NCI-H1105 treated with DMSO at 0.1 percent for 48 hours (cell line): ENCODE data around the gene GRID1.

ENCODE experiments used
- DNase-seq: peaks from one replicate; lab custom pipeline; 2025; lab: John Stamatoyannopoulos, UW

Gene GRID1

DNA sequence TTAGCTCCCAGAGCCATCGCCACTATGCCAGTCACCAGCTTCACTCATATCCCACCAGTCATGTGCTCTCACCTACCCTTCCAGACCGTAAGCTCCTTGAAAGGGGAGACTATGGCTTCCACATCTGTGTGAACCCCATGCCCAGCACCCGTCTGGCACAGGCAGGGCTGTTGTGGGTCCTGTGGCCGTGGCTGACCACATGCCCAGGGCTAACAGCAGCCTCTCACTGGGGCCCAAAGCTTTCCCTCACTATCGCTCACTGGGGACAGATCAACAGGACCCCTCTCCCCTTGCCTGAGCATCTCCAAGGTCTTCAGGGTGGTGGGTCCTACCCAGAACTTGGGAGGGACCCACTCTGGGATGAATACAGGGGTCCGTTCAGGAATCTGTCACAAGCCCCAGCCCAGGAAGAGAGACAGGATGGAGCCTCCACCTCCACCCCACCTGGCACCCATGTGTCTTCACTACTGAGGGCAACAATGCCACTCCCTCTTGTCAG, 303.9 kb downstream of the GRID1 start:
- DNase-seq: no peak

DNA sequence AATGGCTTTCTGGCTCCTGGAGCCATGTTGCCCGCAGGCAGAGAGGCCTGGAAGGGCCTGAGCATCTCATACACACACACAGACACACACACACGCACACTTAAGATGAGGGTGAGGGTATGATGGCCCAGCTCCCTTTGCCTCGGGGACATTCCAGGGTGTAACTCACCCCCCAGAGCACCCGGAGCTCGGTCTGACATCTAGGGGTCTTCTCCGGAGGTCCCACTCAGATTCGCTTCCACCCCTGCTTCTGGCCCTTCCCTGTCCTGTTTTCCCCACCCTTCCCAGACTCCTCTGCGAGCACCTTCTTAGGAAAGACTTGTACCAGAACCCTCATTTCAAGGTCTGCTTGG, 304.4 kb downstream of the GRID1 start:
- DNase-seq: no peak

DNA sequence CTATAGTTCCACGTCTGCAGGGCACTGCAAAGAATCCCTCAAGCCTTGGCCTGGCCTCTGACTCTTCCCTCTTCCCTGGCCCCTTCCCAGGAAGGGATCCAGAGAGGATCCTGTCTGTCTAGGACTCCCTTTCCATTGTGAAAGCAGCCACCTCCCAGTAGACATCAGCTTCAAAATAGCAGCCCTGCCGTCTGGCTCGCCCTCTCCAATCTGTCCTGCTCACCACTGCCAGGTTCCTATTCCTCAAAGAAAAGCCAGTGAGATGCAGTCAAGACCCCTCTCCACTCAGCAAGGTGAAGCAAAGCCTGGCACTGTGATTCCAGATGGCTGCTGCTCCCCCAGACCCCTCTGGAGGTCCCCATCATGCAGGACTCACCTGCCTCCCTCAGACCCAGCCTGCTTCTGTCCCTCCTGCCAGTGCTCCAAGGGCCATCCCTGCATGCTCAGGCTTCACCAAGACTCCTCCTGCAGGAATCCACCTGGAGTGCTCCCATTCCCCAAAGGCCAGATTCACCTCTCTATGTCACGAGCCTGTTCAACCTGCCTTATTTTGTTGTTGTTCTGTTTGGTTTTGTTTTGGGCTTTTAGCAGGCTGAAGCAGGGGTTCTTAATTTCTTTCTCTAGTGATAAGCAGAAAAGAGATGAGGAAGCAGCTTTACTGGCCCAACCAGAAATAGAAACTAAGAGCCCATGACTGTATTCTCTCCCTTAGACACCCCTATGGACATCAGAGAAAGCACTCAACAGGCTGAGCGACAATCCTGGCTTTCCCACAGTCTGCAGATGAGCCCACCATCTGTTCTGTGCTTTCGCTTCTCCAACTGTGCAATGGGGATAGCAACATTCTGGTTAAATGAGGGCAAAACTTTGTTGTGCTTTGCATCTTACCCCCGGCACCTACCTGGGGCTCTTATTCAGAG, 305.1 kb downstream of the GRID1 start:
- DNase-seq: no peak

GRCh38 chr10:86060386-86061277, 306.0 kb downstream of the GRID1 start:
- no peak for DNase-seq

DNA sequence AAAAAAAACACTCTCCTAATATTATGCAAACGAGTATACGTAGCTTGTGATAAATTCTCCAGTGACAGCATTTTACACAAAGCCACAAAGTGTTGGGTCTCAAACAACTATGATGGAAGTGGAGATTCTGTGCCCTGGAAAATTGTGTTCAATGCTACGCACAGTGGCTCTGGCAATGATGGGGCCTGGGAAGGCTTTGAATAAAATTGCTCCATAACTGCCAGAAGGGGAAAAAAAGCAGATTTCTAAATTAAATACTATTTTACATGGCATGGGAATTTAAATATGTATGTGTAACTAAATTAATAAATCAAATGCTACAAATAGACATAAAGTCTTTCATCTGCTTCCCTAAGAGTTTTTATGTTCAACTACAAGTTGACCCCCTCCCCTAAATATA, 306.7 kb downstream of the GRID1 start:
- no peak for DNase-seq

DNA sequence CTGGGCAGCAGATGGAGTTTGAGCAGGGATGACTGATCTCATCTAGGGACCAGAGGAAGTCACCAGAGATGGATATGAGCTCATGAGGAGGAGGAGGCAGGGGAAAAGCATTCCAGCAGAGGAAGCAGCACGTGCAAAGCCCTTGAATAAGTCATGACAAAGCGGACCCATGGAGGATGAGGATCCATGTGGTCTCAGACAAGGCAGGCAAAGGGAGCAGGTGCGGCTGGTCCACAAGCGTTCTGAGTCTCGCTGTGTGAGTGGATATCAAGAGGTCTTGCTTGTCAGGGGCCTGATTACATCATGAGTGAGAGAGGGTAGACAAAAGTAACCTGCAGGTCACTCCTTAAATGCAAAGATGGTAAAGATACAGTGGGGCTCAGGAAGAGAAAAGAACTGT, 307.6 kb downstream of the GRID1 start:
- DNase-seq: no peak

DNA sequence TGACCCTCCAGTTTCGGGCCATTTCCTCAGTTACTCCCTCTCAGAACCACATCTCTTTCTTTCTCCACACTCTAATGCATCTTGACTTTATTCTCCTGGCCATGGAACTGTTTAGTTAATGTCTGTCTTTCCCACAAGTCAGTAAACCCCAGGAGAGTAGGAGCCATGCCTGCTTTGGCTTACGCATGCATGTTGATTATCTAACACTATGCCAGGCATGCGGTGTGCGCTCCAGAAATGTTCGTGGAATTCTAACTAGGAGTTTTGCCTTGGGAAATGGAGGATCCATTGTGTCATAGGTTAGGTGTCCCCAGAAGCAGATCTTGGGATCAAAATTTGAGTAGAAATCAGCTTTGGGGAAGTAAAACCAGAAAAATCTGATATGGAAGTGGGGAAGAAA, 308.9 kb downstream of the GRID1 start:
- DNase-seq: no peak

- DNase-seq: no peak
These were observed 309.9 kb downstream of the GRID1 start for GRCh38 chr10:86056672-86057071.

GRCh38 chr10:86055928-86056327, 310.7 kb downstream of the GRID1 start:
- DNase-seq: no peak

DNA sequence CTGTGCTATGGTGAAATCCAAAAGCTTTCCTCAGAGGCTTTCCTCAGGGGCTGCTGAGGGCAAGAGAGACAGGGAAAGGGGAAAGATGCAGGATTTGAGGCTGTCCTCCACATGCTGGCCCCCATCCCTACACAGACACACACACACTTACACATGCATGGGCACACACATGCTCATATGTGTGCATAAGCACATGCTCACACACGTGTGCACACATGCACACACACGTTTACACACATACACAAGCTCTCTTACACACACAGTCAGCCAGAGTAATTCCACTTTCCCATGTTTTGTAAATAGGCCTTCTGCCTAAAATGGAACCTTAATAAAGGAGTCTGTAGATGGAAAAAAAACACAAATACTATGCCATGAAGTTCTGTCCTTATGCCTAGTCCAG, 312.9 kb downstream of the GRID1 start:
- no peak for DNase-seq

- no peak for DNase-seq
These were observed 315.0 kb downstream of the GRID1 start for GRCh38 chr10:86051586-86051985.

- no peak for DNase-seq
These were observed 317.2 kb downstream of the GRID1 start for GRCh38 chr10:86049442-86049841.

GRCh38 chr10:86048973-86049372, 317.6 kb downstream of the GRID1 start:
- no peak for DNase-seq

GRCh38 chr10:86048571-86048970, 318.0 kb downstream of the GRID1 start:
- DNase-seq: no peak

DNA sequence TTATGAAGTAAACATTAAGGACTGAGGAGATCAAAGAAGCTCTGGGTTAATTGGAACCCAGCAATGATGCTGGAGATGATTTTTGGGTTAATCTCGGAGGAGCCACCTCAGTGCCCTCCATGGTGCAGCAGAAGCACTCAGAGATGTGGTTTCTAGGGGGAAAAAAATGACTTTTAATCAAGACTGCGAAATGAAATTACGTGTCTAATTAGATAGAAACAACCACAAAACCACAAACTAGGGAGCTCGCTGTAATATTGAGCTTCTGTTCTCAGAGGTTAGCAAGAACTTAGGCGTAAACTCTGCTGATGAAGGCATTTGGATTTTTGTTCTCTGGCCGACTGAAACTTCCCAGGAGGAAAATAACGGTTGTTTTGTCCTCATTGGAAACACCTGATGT, 319.0 kb downstream of the GRID1 start:
- no peak for DNase-seq

DNA sequence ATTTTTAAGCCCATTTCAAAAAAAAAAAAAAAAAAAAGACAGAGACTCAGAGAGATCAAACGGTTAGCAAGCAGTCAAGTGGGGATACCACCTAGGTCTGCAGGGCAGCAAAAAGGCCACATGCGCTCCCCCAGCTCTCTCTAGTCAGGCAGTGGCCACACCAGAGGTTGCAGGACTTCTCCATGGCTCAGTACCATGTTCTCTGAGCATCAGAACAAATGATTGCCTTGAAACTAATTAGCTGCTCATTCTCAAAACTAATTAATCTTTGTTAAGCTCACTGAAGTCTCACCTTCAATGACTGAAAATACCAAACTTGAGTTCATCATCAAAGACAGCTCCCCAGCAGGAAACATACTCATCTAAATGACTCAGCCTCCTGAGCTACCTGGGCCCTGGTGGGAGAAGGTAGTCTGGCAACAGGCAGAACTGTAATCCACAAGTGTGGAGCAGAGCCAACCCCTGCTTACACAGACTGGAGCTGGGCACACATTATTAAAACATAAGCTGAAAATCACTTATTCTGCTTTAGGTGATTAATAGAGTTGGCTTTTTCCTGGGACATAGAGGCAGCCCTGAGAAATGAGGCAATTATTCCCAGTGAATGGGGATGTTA, 319.6 kb downstream of the GRID1 start:
- no peak for DNase-seq

GRCh38 chr10:86045896-86046295, 320.7 kb downstream of the GRID1 start:
- no peak for DNase-seq

DNA sequence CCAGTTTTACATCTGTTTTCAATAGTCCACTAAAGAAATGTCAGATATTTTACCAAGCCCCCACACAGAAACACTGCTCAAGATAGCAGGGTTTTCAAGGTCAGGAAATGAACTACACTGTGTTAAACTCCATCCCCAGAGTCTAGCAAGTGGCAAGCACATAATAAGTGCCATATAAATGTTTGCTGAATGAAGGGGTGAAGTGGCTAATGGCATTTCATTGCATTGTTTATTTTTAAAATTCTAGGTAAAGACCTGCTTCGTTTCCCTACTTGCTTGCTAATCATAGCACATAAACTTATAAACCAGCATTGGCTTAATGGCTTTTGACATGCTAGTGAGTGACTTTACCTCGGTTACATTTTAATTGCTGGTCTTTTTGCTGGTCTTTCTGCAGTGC, 322.6 kb downstream of the GRID1 start:
- no peak for DNase-seq

GRCh38 chr10:86043236-86043635, 323.4 kb downstream of the GRID1 start:
- peak; percentile 20 for DNase-seq

DNA sequence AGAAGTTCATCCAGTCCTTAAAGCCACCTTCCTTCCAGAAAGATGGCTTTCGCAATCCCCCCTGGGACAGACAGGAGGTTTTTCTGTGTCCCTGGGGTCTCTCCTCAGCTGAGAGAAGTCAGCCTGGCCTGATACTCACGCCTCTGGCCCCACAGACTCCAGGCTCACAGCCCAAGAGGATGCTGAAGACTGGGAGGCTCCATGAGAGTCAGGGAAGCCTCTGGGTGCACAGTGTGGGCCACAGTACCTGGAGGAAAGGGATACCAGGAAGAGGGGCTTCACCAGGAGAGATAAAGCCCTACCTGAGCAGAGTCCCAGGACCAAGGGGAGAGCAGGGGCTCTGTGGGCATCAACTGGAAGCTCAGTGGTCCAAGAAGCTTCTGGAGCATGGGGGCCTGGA, 324.4 kb downstream of the GRID1 start:
- no peak for DNase-seq

DNA sequence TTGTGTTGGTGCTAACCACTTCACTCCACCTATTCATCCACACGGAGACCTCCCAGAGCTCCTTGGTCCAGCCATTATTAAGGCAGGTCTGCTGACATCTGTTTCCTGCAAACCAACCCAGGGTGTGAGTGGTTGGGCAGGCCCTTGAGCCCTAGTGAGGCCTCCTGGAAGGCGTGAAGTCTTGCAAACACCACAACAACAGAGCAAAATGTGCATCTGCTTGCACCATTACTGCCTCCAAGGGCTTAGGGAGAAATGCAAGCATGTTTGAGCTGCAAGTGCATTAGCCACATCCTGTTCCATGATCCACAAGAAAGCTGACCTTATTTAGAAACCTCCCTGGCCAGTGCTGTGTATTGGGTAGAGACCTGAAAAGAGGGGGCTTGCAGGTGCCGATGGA, 325.5 kb downstream of the GRID1 start:
- no peak for DNase-seq

DNA sequence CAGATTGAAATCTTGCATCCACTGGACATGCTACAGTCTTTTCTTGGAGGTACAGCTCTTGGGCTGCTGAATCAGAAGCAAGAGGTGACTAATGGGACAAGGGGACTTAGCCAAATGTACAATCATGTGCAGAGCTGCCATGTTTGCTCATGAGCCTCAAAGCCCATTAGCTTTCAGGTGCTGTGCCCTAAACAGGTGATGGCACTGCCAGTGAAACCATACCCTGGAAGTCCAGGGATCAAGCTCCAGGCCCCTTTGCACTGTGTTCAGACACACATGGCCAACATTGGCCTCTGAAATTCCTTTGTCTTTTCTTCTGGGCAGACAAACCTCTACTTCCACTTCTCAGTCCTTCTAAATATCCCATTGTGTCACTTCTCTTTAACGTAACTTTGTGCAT, 328.2 kb downstream of the GRID1 start:
- no peak for DNase-seq

DNA sequence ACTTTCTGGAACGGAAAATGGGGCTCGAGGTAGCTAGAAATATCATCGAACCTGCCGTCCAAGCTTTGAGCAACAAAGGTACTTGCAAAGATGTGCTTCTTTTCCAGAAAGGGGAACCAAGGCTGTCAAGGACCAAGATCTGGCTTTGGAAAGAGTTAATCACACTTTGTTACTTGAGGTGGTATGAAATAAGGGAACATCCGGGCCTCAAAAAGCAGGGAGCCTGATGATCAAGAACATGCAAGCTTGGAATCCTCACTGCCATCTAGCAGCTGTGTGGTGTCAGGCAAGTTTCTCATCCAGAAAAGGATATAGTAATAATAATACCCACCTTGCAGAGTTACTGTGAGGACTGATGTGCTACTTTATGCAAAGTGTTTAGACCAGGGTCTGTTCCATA, 329.5 kb downstream of the GRID1 start:
- DNase-seq: no peak
